Measurements from ENCODE around the gene CAPNS1. TPM values are rescaled to one million over a fixed set of nuclear protein-coding genes. Genes with fewer than 3 reads are reported as not detected.

CAPNS1 gene
- 854 TPM for total RNA-seq
- long read RNA-seq, transcript CAPNS1-201 (11 exons, 1,918 nt) = major isoform, 72 of 135 reads
- long read RNA-seq, partial matches to known transcripts = 36 of 135 reads
- long read RNA-seq, other reads (novel, unspliced or antisense) = 27 of 135 reads

- intact Hi-C loops (cut with DNase I) = loop anchor here (1.0 kb wide), 1 partner anchor 13 kb away; the partner anchor contains the start of gene COX7A1
- DNase-seq (ENCODE audit: missing footprints) = peak; percentile 99
- ATAC-seq = peak; percentile 93
Observed at GRCh38 chr19:36139473-36140303, at the start of gene CAPNS1. CAPNS1 (plus strand) TSS chr19:36140066; CDS start chr19:36141012, 946 bp downstream.

DNA sequence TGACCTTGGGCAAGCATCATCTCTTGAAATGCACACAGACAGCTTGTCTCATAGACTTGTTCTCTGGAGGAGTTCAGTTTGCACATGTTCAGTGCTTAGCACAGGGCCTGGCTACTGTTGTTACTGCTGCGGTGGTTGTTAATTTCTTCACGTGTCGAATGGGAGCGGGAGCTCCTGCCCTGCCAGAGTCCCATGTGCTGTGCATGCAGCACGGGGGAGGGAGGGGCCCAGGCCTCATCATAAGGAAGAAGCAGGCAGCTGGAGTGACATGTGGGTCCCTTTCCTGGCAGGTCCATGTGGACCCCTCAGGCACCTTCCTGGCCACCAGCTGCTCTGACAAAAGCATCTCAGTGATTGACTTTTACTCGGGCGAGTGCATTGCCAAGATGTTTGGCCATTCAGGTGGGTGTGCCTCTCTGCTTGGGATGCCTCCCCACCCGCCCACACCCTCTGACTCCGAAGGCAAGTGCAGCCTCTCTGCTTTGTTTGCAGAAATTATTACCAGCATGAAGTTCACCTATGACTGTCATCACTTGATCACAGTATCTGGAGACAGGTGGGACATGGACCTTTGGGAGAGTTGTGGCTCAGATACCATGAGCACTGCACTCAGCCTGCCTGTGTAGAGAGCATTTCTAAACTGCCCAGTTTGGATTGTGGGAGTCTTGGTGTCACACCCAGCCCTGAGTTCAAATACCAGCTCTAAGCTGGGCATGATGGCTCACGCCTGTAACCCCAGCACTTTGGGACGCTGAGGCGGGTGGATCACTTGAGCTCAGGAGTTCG lies 48.8 kb upstream of the CAPNS1 start:
- intact Hi-C loops (cut with DNase I) = no loop called here
- ATAC-seq (no peak), DNase-seq (ENCODE audit: missing footprints) (no peak)

GRCh38 chr19:36092566-36092965 lies 47.3 kb upstream of the CAPNS1 start:
- no peak for ATAC-seq
- DNase-seq (ENCODE audit: missing footprints) = no peak
- intact Hi-C loops (cut with DNase I) = no loop called here

GRCh38 chr19:36093146-36093662 lies 46.7 kb upstream of the CAPNS1 start:
- DNase-seq (ENCODE audit: missing footprints) = no peak
- intact Hi-C loops (cut with DNase I) = no loop called here
- no peak for ATAC-seq

GRCh38 chr19:36093687-36094086 lies 46.2 kb upstream of the CAPNS1 start:
- DNase-seq (ENCODE audit: missing footprints) = no peak
- peak; percentile 85 for ATAC-seq
- intact Hi-C loops (cut with DNase I) = no loop called here

DNA sequence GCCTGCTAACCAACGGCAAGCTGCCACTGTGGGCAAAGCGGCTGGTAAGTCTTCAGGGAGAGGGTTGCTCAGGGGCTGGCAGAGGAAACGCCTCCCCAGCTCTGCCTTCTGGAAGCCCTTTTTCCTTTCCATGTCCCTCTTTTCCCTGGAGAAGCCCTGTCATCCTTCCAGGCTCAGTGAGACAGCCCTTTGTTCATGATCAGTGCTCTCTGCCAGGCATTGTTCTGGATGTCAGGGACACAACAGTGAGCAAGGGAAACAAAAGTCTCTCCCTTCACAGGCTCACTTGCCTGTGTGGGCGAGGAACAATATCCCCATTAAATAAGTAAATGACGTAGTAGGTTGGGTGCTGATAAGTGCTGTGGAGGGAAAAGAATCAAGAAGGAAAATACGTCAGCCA lies 42.8 kb upstream of the CAPNS1 start:
- no peak for ATAC-seq
- DNase-seq (ENCODE audit: missing footprints) = no peak
- intact Hi-C loops (cut with DNase I) = no loop called here

DNA sequence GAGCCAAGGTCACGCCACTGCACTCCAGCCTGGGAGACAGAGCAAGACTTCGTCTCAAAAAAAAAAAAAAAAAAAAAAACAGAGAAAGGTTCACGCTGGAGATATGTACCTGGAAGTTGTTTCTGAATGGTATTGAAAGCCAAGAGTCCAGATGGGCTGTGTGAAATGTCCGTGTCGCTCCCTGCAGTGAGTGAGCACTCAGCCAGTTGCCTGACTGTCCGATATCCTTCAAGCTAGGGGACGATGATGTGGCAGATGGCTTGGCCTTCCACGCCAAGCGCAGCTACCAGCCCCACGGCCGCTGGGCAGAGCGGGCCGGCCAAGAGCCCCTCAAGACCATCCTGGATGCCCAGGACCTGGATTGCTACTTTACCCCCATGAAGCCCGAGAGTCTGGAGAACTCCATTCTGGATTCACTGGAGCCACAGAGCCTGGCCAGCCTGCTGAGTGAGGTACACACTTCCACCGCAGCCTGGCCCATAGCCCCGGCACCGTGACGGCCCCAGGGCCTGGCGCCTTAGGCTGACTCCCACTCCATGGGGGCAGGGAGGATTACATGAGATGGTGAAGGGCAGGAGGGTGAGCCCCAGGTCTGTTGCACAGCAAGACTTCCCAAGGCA lies 40.6 kb upstream of the CAPNS1 start:
- ATAC-seq = peak; percentile 43

DNA sequence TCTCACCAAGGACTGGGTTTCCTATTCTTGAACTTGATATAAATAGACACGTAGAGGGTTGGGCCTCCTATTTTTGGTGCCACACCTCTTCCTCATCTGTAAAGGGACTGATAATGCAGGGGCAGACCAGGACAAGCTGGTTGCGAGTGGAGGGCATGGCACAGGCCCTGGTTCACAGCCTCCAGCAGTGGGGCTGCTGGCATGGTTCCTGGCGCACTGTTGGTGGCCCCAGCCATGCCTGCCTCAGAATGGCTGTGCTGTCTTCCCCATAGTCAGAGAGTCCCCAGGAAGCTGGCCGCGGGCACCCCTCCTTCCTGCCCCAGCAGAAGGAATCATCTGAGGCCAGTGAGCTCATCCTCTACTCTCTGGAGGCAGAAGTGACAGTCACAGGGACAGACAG lies 39.4 kb upstream of the CAPNS1 start:
- DNase-seq (ENCODE audit: missing footprints) (peak; percentile 81), ATAC-seq (peak; percentile 92)
- intact Hi-C loops (cut with DNase I) = loop anchor here (5.0 kb wide), 1 partner anchor 38 kb away; no protein-coding TSS in a partner anchor

More for the DNA sequence above, 40.6 kb upstream of the CAPNS1 start:
- intact Hi-C loops (cut with DNase I) = no loop called here
- no peak for DNase-seq (ENCODE audit: missing footprints)

DNA sequence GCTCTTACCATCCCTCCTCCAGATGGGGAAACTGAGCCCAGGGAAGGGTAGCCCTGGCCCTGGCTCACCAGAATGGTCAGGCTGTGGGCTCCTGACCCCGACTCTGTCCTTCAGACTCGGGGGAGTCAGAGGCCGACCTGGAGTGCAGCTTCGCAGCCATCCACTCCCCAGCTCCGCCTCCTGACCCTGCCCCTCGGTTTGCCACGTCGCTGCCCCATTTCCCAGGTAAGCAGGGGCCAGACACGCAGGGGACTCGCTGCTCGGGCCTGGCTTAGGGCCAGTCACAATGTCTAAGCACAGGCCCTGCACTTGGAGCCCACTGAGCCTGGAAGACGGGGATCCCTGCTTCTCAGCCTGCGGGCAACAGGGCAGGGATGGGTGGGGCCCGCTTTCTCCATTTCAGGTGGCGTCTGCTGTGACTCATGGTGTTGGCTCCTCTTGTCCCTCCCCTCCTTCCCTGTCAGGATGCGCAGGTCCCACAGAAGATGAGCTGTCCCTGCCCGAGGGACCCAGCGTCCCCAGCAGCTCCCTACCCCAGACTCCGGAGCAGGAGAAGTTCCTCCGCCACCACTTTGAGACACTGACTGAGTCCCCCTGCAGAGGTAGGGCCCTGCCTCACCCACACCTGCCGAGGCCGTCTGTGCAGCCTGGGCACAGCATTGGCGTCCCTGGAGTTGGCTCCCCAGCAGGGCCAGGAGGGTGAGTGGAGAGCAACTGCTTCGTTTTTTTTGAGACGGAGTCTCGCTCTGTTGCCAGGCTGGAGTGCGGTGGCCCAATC lies 38.1 kb upstream of the CAPNS1 start:
- ATAC-seq (no peak), DNase-seq (ENCODE audit: missing footprints) (no peak)
- intact Hi-C loops (cut with DNase I) = loop anchor here (5.0 kb wide), 1 partner anchor 39 kb away; no protein-coding TSS in a partner anchor

DNA sequence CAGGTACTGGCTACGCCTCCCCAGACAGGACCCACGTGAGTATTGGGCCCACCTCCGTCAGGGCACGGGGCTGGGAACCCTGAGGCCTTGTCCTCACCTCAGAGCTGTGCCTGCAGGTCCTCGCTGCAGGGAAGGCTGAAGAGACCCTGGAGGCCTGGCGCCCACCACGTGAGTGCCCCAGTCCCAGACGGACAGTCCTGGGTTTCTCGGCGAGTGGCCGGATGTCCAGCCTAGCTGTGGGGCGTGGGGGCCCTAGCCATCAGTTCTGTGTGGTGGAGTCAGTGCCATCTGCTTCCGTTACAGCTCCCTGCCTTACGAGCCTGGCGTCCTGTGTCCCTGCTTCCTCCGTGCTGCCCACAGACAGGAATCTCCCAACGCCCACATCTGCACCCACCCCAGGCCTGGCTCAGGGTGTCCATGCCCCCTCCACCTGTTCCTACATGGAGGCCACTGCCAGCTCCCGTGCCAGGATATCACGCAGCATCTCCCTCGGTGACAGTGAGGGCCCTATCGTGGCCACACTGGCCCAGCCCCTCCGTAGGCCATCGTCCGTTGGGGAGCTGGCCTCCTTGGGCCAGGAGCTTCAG lies 36.7 kb upstream of the CAPNS1 start:
- intact Hi-C loops (cut with DNase I) = loop anchor here (5.0 kb wide), 1 partner anchor 41 kb away; no protein-coding TSS in a partner anchor
- no peak for DNase-seq (ENCODE audit: missing footprints)
- ATAC-seq = no peak

DNA sequence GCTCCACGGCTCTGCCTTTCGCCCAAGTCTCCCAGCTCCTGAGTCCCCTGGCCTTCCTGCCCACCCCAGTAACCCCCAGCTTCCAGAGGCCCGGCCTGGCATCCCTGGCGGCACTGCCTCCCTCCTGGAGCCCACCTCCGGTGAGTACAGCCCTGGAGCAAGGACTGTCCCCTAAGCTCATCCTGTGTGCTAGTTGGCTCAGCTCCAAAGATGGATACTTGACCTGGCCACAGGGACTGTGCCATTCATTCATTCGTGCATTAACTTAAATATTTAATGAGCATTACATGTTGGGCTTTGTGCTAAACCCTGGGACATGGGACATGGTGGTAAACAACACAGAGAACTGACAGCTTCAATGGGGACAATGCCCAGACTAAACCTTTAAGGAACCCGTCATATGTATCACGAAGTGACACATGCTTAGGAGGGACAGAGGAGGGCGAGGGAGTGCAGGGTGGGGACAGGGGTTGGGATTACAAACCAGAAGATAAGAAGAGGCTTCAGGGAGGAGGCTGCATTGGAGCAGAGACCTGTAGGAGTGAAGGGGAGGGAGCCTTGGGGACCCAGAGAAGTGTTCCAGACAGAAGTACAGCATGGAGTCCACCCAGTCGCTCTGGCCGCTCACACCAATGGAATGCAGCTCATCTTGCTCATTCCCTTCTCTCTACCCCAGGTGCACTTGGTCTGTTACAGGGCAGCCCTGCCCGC lies 35.9 kb upstream of the CAPNS1 start:
- intact Hi-C loops (cut with DNase I) = loop anchor here (5.0 kb wide), 1 partner anchor 42 kb away; no protein-coding TSS in a partner anchor
- no peak for DNase-seq (ENCODE audit: missing footprints)
- ATAC-seq = no peak

DNA sequence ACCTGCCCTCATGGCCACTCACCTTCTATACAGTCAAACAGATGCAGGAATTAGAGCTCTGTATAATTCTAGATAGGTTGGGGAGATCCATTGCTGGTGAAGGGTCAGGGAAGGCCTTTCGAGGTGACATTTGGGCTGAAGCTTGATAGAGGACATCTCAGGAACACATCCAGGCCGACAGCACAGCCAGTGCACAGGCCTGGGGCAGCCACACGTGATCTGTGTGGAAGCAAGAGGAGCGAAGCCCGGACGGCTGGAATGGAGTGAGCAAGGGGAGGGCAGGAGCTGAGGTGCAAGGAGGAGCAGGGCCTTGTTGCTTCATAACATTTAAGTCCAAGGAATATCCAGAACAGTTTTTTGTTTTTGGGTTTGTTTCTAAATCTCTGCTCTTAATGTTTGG lies 33.4 kb upstream of the CAPNS1 start:
- DNase-seq (ENCODE audit: missing footprints) = no peak
- ATAC-seq = peak; percentile 66
- intact Hi-C loops (cut with DNase I) = no loop called here

DNA sequence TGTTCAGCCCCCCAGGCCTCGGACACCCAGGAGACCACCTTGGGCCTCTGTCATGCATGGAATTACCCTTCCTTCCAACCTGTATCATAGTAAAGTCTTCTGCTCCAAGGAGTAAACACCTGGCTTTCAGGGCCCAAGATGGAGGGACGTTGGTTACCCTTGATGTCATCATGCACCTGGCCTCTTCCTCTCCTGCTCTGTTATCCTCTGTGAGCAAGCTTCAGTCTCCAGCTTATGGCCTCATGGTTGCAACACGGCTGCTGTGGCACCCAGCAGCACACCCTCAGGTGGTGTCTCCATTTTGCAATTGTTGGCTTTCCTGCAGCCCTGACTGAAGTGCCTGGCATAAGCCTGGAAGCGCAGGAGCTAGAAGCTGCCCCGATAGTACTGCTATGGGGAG lies 32.9 kb upstream of the CAPNS1 start:
- ATAC-seq = no peak
- intact Hi-C loops (cut with DNase I) = no loop called here
- DNase-seq (ENCODE audit: missing footprints) = peak; percentile 48

DNA sequence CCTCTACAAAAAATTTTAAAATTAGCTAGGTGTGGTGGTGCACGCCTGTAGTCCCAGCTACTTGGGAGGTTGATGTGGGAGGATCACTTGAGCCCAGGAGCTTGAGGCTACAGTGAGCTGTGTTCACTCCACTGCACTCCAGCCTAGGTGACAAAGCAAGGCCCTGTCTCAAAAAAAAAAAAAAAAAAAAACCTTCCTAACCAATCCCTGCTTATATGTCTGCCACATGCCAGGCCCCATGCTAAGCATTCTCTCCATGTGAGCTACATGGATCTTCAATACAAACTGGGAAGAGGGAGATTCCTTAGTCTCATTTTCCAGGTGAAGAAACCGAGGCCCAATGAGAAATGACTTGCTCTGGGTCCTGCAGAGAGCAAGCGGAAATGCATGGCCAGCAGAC lies 31.2 kb upstream of the CAPNS1 start:
- intact Hi-C loops (cut with DNase I) = no loop called here
- DNase-seq (ENCODE audit: missing footprints) (no peak), ATAC-seq (no peak)

GRCh38 chr19:36110487-36111199 lies 29.2 kb upstream of the CAPNS1 start, which contains the start of gene OVOL3:
OVOL3 (plus strand) TSS chr19:36111143; CDS start chr19:36111203, 60 bp downstream.
- no peak for ATAC-seq
- peak; percentile 27 for DNase-seq (ENCODE audit: missing footprints)
- intact Hi-C loops (cut with DNase I) = loop anchor here (10.0 kb wide), 1 partner anchor 366 kb away; the partner anchor contains the start of genes IGFLR1, LIN37, PSENEN and U2AF1L4

- no peak for DNase-seq (ENCODE audit: missing footprints)
- ATAC-seq = no peak
- intact Hi-C loops (cut with DNase I) = loop anchor here (10.0 kb wide), 1 partner anchor 366 kb away; the partner anchor contains the start of genes IGFLR1, LIN37, PSENEN and U2AF1L4
Observed at GRCh38 chr19:36111200-36111539, 28.7 kb upstream of the CAPNS1 start.
